Measurements from ENCODE around the gene ZBTB25.

ZBTB25 gene

DNA sequence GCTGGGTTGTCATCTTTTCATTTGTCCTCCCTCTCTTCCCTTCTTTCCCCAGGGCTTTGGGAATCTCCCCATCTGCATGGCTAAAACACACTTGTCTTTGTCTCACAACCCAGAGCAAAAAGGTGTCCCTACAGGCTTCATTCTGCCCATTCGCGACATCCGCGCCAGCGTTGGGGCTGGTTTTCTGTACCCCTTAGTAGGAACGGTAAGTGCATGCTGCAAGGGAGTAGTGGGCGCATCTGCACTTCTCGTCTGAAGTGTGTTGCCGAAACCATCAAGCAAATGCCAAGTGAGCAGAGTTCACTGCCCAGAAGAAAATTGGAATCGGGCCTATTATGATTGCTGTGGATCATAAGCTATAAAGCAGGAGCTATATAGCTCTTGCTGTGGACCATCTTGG, 49.0 kb downstream of the ZBTB25 start:
- no peak overlapping the region for H3K4me3 ChIP-seq (ENCODE audit: low read depth in 1 of 2, low read length in 1 of 2)
- peaks cover 27% of the 10 kb centered on the region for H3K36me3 ChIP-seq
- no peak for TF ChIP-seq CTCF (IDR thresholded peaks at IDR 0.05)
- no peaks in the 10 kb centered on the region for H3K9me3 ChIP-seq
- H3K27ac ChIP-seq: no peak overlapping the region
- no peaks in the 10 kb centered on the region for H3K27me3 ChIP-seq
- H3K4me1 ChIP-seq (ENCODE audit: control insufficient read depth in 1 of 2, insufficient read depth in 1 of 2, low read depth in 1 of 2, low read length in 1 of 2): peaks cover 9 to 10% of the 10 kb centered on the region in 2 experiments

- TF ChIP-seq CTCF (IDR thresholded peaks at IDR 0.05): no peak
- Histone ChIP-seq H3K27ac (no peak overlapping the region), H3K9me3 (no peaks in the 10 kb centered on the region), H3K27me3 (no peaks in the 10 kb centered on the region), H3K4me3 (ENCODE audit: low read depth in 1 of 2, low read length in 1 of 2) (no peak overlapping the region), H3K36me3 (peaks cover 25% of the 10 kb centered on the region), H3K4me1 (ENCODE audit: control insufficient read depth in 1 of 2, insufficient read depth in 1 of 2, low read depth in 1 of 2, low read length in 1 of 2) (no peaks in the 10 kb centered on the region)
Measured at GRCh38 chr14:64450255-64450654, 53.4 kb downstream of the ZBTB25 start.

GRCh38 chr14:64447876-64448670, 55.6 kb downstream of the ZBTB25 start:
- Histone ChIP-seq H3K36me3 (peaks cover 18% of the 10 kb centered on the region), H3K4me3 (ENCODE audit: low read depth in 1 of 2, low read length in 1 of 2) (no peak overlapping the region), H3K9me3 (no peaks in the 10 kb centered on the region), H3K4me1 (ENCODE audit: control insufficient read depth in 1 of 2, insufficient read depth in 1 of 2, low read depth in 1 of 2, low read length in 1 of 2) (no peaks in the 10 kb centered on the region), H3K27me3 (no peaks in the 10 kb centered on the region), H3K27ac (no peak overlapping the region)
- TF ChIP-seq CTCF (IDR thresholded peaks at IDR 0.05): no peak

DNA sequence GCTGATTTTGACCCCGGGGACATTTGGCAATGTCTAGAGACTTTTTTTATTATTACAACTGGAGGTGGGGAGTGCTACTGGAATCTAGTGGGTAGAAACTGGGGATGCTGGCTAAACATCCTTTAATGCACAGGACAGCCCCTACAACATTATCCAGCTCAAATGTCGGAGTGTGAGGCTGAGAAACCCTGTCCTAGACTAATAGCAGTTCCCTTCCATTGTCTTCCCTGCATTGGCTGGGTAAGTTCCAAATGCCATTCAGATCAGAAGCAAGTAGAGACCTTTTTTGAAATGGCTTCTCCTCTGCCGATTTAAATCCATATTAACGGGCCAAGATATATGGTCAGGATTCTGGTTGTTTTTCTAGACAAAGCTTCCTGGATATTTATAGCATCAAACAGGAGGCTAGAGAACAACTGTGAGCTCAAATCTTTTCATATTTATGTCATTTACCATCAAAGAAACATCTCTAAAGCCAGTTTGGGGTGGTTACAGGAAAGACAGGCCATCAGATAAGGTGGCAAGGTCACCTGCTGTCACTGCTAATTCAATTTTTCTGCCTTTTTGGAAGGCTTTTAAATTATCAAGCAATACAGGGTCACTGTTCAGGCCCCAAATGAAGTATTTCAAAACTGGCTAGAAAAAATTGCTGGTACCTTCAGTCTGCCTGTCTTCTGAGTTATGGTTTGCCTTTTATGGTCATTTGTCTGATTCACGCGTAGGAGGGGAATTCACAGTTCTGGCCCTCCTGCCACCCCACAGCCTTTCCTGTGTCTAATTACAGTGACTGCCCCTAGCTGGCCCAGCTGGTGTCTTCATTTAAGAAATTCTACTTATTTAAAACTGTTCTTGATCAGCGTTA, 58.4 kb downstream of the ZBTB25 start:
- Histone ChIP-seq H3K27ac (no peak overlapping the region), H3K4me3 (ENCODE audit: low read depth in 1 of 2, low read length in 1 of 2) (no peak overlapping the region), H3K27me3 (no peaks in the 10 kb centered on the region), H3K4me1 (ENCODE audit: control insufficient read depth in 1 of 2, insufficient read depth in 1 of 2, low read depth in 1 of 2, low read length in 1 of 2) (no peaks in the 10 kb centered on the region), H3K9me3 (no peaks in the 10 kb centered on the region), H3K36me3 (peaks cover 30% of the 10 kb centered on the region)
- no peak for TF ChIP-seq CTCF (IDR thresholded peaks at IDR 0.05)

GRCh38 chr14:64444140-64444539, 59.5 kb downstream of the ZBTB25 start:
- Histone ChIP-seq H3K4me1 (ENCODE audit: control insufficient read depth in 1 of 2, insufficient read depth in 1 of 2, low read depth in 1 of 2, low read length in 1 of 2) (no peaks in the 10 kb centered on the region), H3K4me3 (ENCODE audit: low read depth in 1 of 2, low read length in 1 of 2) (no peak overlapping the region), H3K9me3 (no peaks in the 10 kb centered on the region), H3K27ac (no peak overlapping the region), H3K36me3 (peaks cover 25% of the 10 kb centered on the region), H3K27me3 (no peaks in the 10 kb centered on the region)
- TF ChIP-seq CTCF (IDR thresholded peaks at IDR 0.05): no peak
